K562 (cell line): ENCODE results near the gene PCARE. TPM values are rescaled to one million over a fixed set of nuclear protein-coding genes. Genes with fewer than 3 reads are reported as not detected.

ENCODE experiments used
- ATAC-seq: fragments of 200-7000 bp; cut with Tn5 transposase; 3 replicates; pipeline ENCODE4 v1.9.1; 2020; ENCODE audit warnings: moderate library complexity
- BruUV-seq: library from RNA; stranded (reverse); fragments of 400-500 nt; replicated peaks from 2 replicates; lab custom pipeline; 2021; lab: Mats Ljungman, UMichigan
- CTCF ChIA-PET: fragments of 300-600 bp; formaldehyde crosslinking; extraction: SDS; loops from one replicate; lab custom pipeline; 2021; ENCODE audit warnings: low intra/inter-chr PET ratio; lab: Yijun Ruan, JAX
- POLR2A ChIA-PET: fragments of 300-600, 350-650 bp; sonication (Branson Sonifier 250); formaldehyde crosslinking; extraction: SDS; loops from one replicate; lab custom pipeline; 2021; ENCODE audit warnings: antibody characterized with exemption, inconsistent platforms; lab: Yijun Ruan, JAX
- DNase-seq, 4 experiments: peaks; one replicate each; pipeline versions ENCODE4 v3.0.0 to v3.0.0-alpha.2; 2011 to 2018; ENCODE audit warnings: low spot score in 3 of 4, mixed read lengths in 3 of 4; ENCODE audit errors: extremely low read depth in 1 of 4
- FAIRE-seq: peaks from 2 replicates; lab custom pipeline; 2011; peaks lifted over from hg19 to GRCh38; lab: Jason Lieb, UNC
- H2AFZ ChIP-seq: 2 replicates; pipeline ENCODE4 v1.6.0; 2011; ENCODE audit warnings: low read depth, low read length, control low read depth, inconsistent platforms
- H3K27ac ChIP-seq: fragments of 200-600 bp; 3 replicates; pipeline ENCODE4 v1.8.0; 2011; ENCODE audit warnings: low read depth, mild to moderate bottlenecking, control low read depth, inconsistent platforms, low read length, moderate library complexity, mixed read lengths; ENCODE audit errors: extremely low read depth
- H3K27me3 ChIP-seq, 2 experiments: fragments of 300-600 bp in 1 of 2; 2 replicates in 1 of 2; 3 replicates in 1 of 2; pipeline versions ENCODE4 v1.6.0 to v1.8.0; 2011; ENCODE audit warnings: inconsistent platforms in 2 of 2, low read length in 2 of 2, mild to moderate bottlenecking in 1 of 2, mixed read lengths in 1 of 2, moderate library complexity in 1 of 2; ENCODE audit not compliant: control insufficient read depth in 2 of 2, insufficient read depth in 2 of 2
- H3K36me3 ChIP-seq: fragments of 300-600 bp; 3 replicates; pipeline ENCODE4 v1.8.0; 2011; ENCODE audit warnings: mild to moderate bottlenecking, low read length, inconsistent platforms; ENCODE audit not compliant: control insufficient read depth, insufficient read depth
- H3K4me1 ChIP-seq, 2 experiments: fragments of 200-600 bp in 1 of 2; replicated peaks in 1 of 2; 2 replicates in 1 of 2; 3 replicates in 1 of 2; pipeline versions ENCODE4 v1.5.1 to v1.8.0; 2011; ENCODE audit warnings: inconsistent platforms in 2 of 2, low read length in 2 of 2, mild to moderate bottlenecking in 1 of 2, mixed read lengths in 1 of 2, moderate library complexity in 1 of 2; ENCODE audit not compliant: control insufficient read depth in 2 of 2, insufficient read depth in 2 of 2
- H3K4me2 ChIP-seq: 2 replicates; pipeline ENCODE4 v1.6.1; 2011; ENCODE audit warnings: low read length, control low read depth, inconsistent platforms, mixed read lengths; ENCODE audit not compliant: insufficient read depth
- H3K4me3 ChIP-seq: fragments of 200-600 bp; sonication (generic), shearing (Covaris generic); 2 replicates; pipeline ENCODE4 v1.5.1; 2016; ENCODE audit warnings: control low read depth, inconsistent platforms
- H3K79me2 ChIP-seq: fragments of 200-600 bp; 3 replicates; pipeline ENCODE4 v1.8.0; 2011; ENCODE audit warnings: low read length, inconsistent platforms; ENCODE audit not compliant: control insufficient read depth, insufficient read depth
- H3K9ac ChIP-seq, 2 experiments: 2 replicates each; pipeline versions ENCODE4 v1.6.0 to v1.6.1; 2011; ENCODE audit warnings: low read depth in 2 of 2, low read length in 2 of 2, control low read depth in 1 of 2, inconsistent platforms in 1 of 2, mild to moderate bottlenecking in 1 of 2, mixed read lengths in 1 of 2; ENCODE audit not compliant: insufficient read depth in 1 of 2
- H3K9me1 ChIP-seq: one replicate; pipeline ENCODE4 v1.6.0; 2011; ENCODE audit warnings: inconsistent platforms, mild to moderate bottlenecking, low read length, moderate library complexity; ENCODE audit not compliant: control insufficient read depth, insufficient read depth
- H3K9me3 ChIP-seq: replicated peaks from 2 replicates; pipeline ENCODE4 v1.5.1; 2011; ENCODE audit warnings: low read depth, low read length, inconsistent platforms; ENCODE audit not compliant: control insufficient read depth, insufficient read depth
- H4K20me1 ChIP-seq: replicated peaks from 2 replicates; pipeline ENCODE4 v1.6.1; 2011; ENCODE audit warnings: low read length, inconsistent platforms, mixed read lengths; ENCODE audit not compliant: control insufficient read depth, insufficient read depth
- FOXP4 ChIP-seq: sonication (generic); formaldehyde crosslinking; IDR thresholded peaks from 2 replicates; pipeline ENCODE4 v1.8.0; 2022; ENCODE audit warnings: mild to moderate bottlenecking, missing genetic modification reagents, borderline replicate concordance
- HEY1 ChIP-seq: fragments of 250-450 bp; sonication (Bioruptor Pico); IDR thresholded peaks from 2 replicates; pipeline ENCODE4 v1.5.0; 2020; ENCODE audit warnings: mild to moderate bottlenecking, moderate library complexity, borderline replicate concordance
- HIVEP1 ChIP-seq: fragments of 250-450 bp; sonication (Bioruptor Pico); IDR thresholded peaks from 2 replicates; pipeline ENCODE4 v1.4.0; 2020; ENCODE audit warnings: mild to moderate bottlenecking
- KLF13 ChIP-seq: fragments of 450-650 bp; IDR thresholded peaks from 2 replicates; pipeline ENCODE4 v1.6.1; 2016; ENCODE audit warnings: missing genetic modification characterization, low read depth, mild to moderate bottlenecking, missing compliant biosample characterization, moderate library complexity, borderline replicate concordance
- NKRF ChIP-seq: fragments of 450-650 bp; IDR thresholded peaks from 2 replicates; pipeline ENCODE4 v1.6.1; 2016; ENCODE audit warnings: borderline replicate concordance
- RBM15 ChIP-seq: fragments of 200-400 bp; formaldehyde crosslinking; IDR thresholded peaks from 2 replicates; pipeline ENCODE4 v1.6.1; 2018; ENCODE audit warnings: mild to moderate bottlenecking, low read length, moderate library complexity; ENCODE audit not compliant: insufficient read depth
- ZNF699 ChIP-seq: fragments of 250-450 bp; sonication (Bioruptor Pico); IDR thresholded peaks from 2 replicates; pipeline ENCODE4 v1.8.0; 2021; ENCODE audit warnings: mild to moderate bottlenecking, moderate library complexity; ENCODE audit not compliant: insufficient replicate concordance
- WGBS: fragments of 100-300 bp; shearing (Covaris generic); methylation state at CpG from one replicate; pipeline ENCODE4 v1.1.6; 2016; ENCODE audit warnings: low coverage, mixed read lengths; ENCODE audit not compliant: insufficient coverage; ENCODE audit errors: missing lambda C conversion rate; 5-methylcytosine and 5-hydroxymethylcytosine counted together
- in situ Hi-C: fragments of 300-500 bp; cut with MboI; formaldehyde crosslinking; loops from 4 replicates; pipeline ENCODE4 v1.15.0; 2018; ENCODE audit warnings: inconsistent platforms, mixed read lengths
- intact Hi-C: fragments of 100-400 bp; cut with micrococcal nuclease; formaldehyde crosslinking; loops from 2 replicates; pipeline ENCODE4 v1.14.2; 2022
- polyA plus RNA-seq, 8 experiments: library from polyadenylated mRNA; depleted of rRNA in 4 of 8; stranded (reverse) in 5 of 8; unstranded in 3 of 8; fragments of >200 nt; fragmentation: Nextera tagmentation in 2 of 8; fragmentation: Illumina TruSeq in 1 of 8; extraction: Ambion mirVana in 2 of 8; extraction: Trizol in 1 of 8; gene quantifications; 2 replicates each; pipeline versions ENCODE4 v1.2.1 to v1.2.3, GENCODE V29; 2011 to 2014; ENCODE audit warnings: inconsistent platforms in 1 of 8, missing spikeins in 1 of 8
- total RNA-seq, 7 experiments: library from RNA; depleted of rRNA in 6 of 7; stranded (reverse); fragments of >200 nt in 6 of 7; fragmentation: Illumina TruSeq in 2 of 7; extraction: Trizol in 2 of 7; gene quantifications; 2 replicates each; pipeline versions ENCODE4 v1.2.1 to v1.2.3, GENCODE V29; 2011 to 2021; ENCODE audit warnings: low replicate concordance in 1 of 7

Gene PCARE
- total and polyA plus RNA-seq, 9 of the 15 experiments (the other 6 are each of a cell fraction or from before 2014, with no cell fraction given), result not detected

- TF ChIP-seq ZNF699 (CRISPR knock-in tag) (no peak), HIVEP1 (no peak), FOXP4 (CRISPR knock-in tag) (no peak), KLF13 (tag) (no peak), RBM15 (no peak), HEY1 (CRISPR knock-in tag) (no peak), NKRF (no peak)
- Histone ChIP-seq H3K4me2 (no peak overlapping the region), H3K4me1 (0 out of 5 replicates have a peak, but pooled peaks cover 0 to 2% of the 10 kb centered on the region in 2 experiments), H2AFZ (no peak overlapping the region), H3K4me3 (no peak overlapping the region), H3K9me1 (no peaks in the 10 kb centered on the region), H3K27ac (no peak overlapping the region), H3K36me3 (no peaks in the 10 kb centered on the region), H3K9me3 (no peaks in the 10 kb centered on the region), H4K20me1 (peaks cover 16% of the 10 kb centered on the region; the same call in 1 of the 2 replicates), H3K9ac (no peak overlapping the region), H3K79me2 (no peaks in the 10 kb centered on the region), H3K27me3 (peaks cover 19 to 77% of the 10 kb centered on the region in 2 experiments)
- ATAC-seq (no peak), DNase-seq (no peak), FAIRE-seq (no peak)
- POLR2A ChIA-PET, result no interaction called here
- BruUV-seq, result no TSS peak
- intact Hi-C loops (no loop called here), in situ Hi-C loops (no loop called here)
- WGBS, result 1% methylated on average over 4 of the region's 4 CpGs
- CTCF ChIA-PET, result no interaction called here
These were observed 49.4 kb downstream of the PCARE start for GRCh38 chr2:29024882-29025430.
